Measurements from ENCODE around the gene SLC23A1.
"Not testable (repeated sequence)": the region's sequence is repeated elsewhere in the genome, so short reads cannot be mapped to it uniquely, and the experiment has no call there.

Gene SLC23A1

GRCh38 chr5:139389701-139390638 is 6.9 kb upstream of the SLC23A1 start, which contains the start of gene MZB1:
Gene MZB1, minus strand, starts transcription at chr5:139389913. Its CDS starts 57 bp downstream, at chr5:139389856.
- TF ChIP-seq CTCF (IDR thresholded peaks at IDR 0.05; ENCODE audit: insufficient read depth, low read depth, low read length, missing control alignments): no peak
- H3K4me3 ChIP-seq (ENCODE audit: low read length): no peak within 1 kb of the TSS
- DNase-seq (ENCODE audit: low read depth): no peak

- no peak overlapping the region for H3K4me3 ChIP-seq (ENCODE audit: low read length)
- DNase-seq (ENCODE audit: low read depth): no peak
- TF ChIP-seq CTCF (IDR thresholded peaks at IDR 0.05; ENCODE audit: insufficient read depth, low read depth, low read length, missing control alignments): no peak
Measured at GRCh38 chr5:139388198-139388821, 5.2 kb upstream of the SLC23A1 start.

GRCh38 chr5:139387611-139388197 is 4.6 kb upstream of the SLC23A1 start:
- TF ChIP-seq CTCF (IDR thresholded peaks at IDR 0.05; ENCODE audit: insufficient read depth, low read depth, low read length, missing control alignments): no peak
- H3K4me3 ChIP-seq (ENCODE audit: low read length): no peak overlapping the region
- DNase-seq (ENCODE audit: low read depth): no peak

- not testable (repeated sequence) for DNase-seq (ENCODE audit: low read depth); H3K4me3 ChIP-seq (ENCODE audit: low read length)
Measured at GRCh38 chr5:139386956-139387355, 3.9 kb upstream of the SLC23A1 start.

- H3K4me3 ChIP-seq (ENCODE audit: low read length): no peak overlapping the region
- TF ChIP-seq CTCF (IDR thresholded peaks at IDR 0.05; ENCODE audit: insufficient read depth, low read depth, low read length, missing control alignments): no peak
- peak; percentile 94 for DNase-seq (ENCODE audit: low read depth)
Measured at GRCh38 chr5:139386050-139386438, 2.9 kb upstream of the SLC23A1 start.

- H3K4me3 ChIP-seq (ENCODE audit: low read length): no peak overlapping the region
Measured at GRCh38 chr5:139385061-139386049, 2.3 kb upstream of the SLC23A1 start.

More at GRCh38 chr5:139385061-139386049, 2.3 kb upstream of the SLC23A1 start:
- peak; percentile 20 for DNase-seq (ENCODE audit: low read depth)
- TF ChIP-seq CTCF (IDR thresholded peaks at IDR 0.05; ENCODE audit: insufficient read depth, low read depth, low read length, missing control alignments): no peak

All from epithelial cell of esophagus (primary cell).